NCI-H1417 treated with DMSO at 0.1 percent for 48 hours (cell line): ENCODE results near the gene CYBA.

Source experiments
- DNase-seq: peaks from one replicate; lab custom pipeline; 2025; lab: John Stamatoyannopoulos, UW

The CYBA gene

GRCh38 chr16:88628512-88628974 is 22.3 kb downstream of the CYBA start:
- no peak for DNase-seq

GRCh38 chr16:88627531-88628411 is 23.1 kb downstream of the CYBA start:
- no peak for DNase-seq

GRCh38 chr16:88626646-88627045 is 24.2 kb downstream of the CYBA start:
- DNase-seq: no peak

- no peak for DNase-seq
These were observed 25.8 kb downstream of the CYBA start for GRCh38 chr16:88624977-88625576.

GRCh38 chr16:88624481-88624880 is 26.4 kb downstream of the CYBA start:
- DNase-seq: no peak

GRCh38 chr16:88623858-88624257 is 27.0 kb downstream of the CYBA start:
- no peak for DNase-seq

GRCh38 chr16:88622866-88623265 is 28.0 kb downstream of the CYBA start:
- no peak for DNase-seq

GRCh38 chr16:88622125-88622524 is 28.7 kb downstream of the CYBA start:
- no peak for DNase-seq

GRCh38 chr16:88619859-88620815 is 30.7 kb downstream of the CYBA start:
- DNase-seq: no peak

- DNase-seq: no peak
These were observed 31.7 kb downstream of the CYBA start for GRCh38 chr16:88618956-88619667.

- no peak for DNase-seq
These were observed 32.5 kb downstream of the CYBA start for GRCh38 chr16:88618182-88618955.

GRCh38 chr16:88617268-88618031 is 33.4 kb downstream of the CYBA start:
- no peak for DNase-seq

- no peak for DNase-seq
These were observed 34.1 kb downstream of the CYBA start for GRCh38 chr16:88616736-88617135.

- DNase-seq: no peak
These were observed 34.5 kb downstream of the CYBA start for GRCh38 chr16:88616320-88616719.

- no peak for DNase-seq
These were observed 35.9 kb downstream of the CYBA start for GRCh38 chr16:88614818-88615580.

GRCh38 chr16:88613911-88614817 is 36.7 kb downstream of the CYBA start:
- no peak for DNase-seq

- no peak for DNase-seq
These were observed 37.6 kb downstream of the CYBA start for GRCh38 chr16:88613293-88613692.
